GM23248 (cell line): Measurements from ENCODE around the gene GPNMB.

Experiments
- EZH2 ChIP-seq: fragments of 200-600 bp; sonication (generic); IDR thresholded peaks from 2 replicates; pipeline ENCODE4 v1.6.1; 2018; ENCODE audit warnings: antibody characterized with exemption, mild to moderate bottlenecking; ENCODE audit not compliant: insufficient read depth, poor library complexity, severe bottlenecking
- EZH2phosphoT487 ChIP-seq: fragments of 200-600 bp; sonication (generic); IDR thresholded peaks from 2 replicates; pipeline ENCODE4 v1.6.1; 2018; ENCODE audit warnings: antibody characterized with exemption, moderate library complexity, mild to moderate bottlenecking, low read depth; ENCODE audit not compliant: insufficient read depth

- TF ChIP-seq EZH2 = no peak
- no peak for TF ChIP-seq EZH2phosphoT487
Measured at GRCh38 chr7:23235813-23236221, 10.8 kb upstream of the GPNMB start.
